GM18502 (cell line): Measurements from ENCODE around the gene FGD4.
"Not testable (repeated sequence)": the region's sequence is repeated elsewhere in the genome, so short reads cannot be mapped to it uniquely, and the experiment has no call there.

Experiments used
- ATAC-seq: cut with Tn5 transposase; IDR thresholded peaks from one replicate; pipeline ENCODE4 v1.9.1; 2021; ENCODE audit warnings: mild to moderate bottlenecking; ENCODE audit not compliant: unreplicated experiment, poor library complexity

FGD4 gene

GRCh38 chr12:32512910-32513309 lies 113.6 kb downstream of the FGD4 start:
- no peak for ATAC-seq

GRCh38 chr12:32515137-32515873 lies 115.9 kb downstream of the FGD4 start:
- ATAC-seq: no peak

- no peak for ATAC-seq
These were observed 116.9 kb downstream of the FGD4 start for GRCh38 chr12:32516230-32516629.

- ATAC-seq: no peak
These were observed 118.6 kb downstream of the FGD4 start for GRCh38 chr12:32517966-32518365.

- no peak for ATAC-seq
These were observed 119.7 kb downstream of the FGD4 start for GRCh38 chr12:32519047-32519446.

GRCh38 chr12:32522331-32523221 lies 123.2 kb downstream of the FGD4 start:
- peak; percentile 83 for ATAC-seq

- ATAC-seq: not testable (repeated sequence)
These were observed 126.4 kb downstream of the FGD4 start for GRCh38 chr12:32525802-32526201.

- ATAC-seq: not testable (repeated sequence)
These were observed 127.0 kb downstream of the FGD4 start for GRCh38 chr12:32526343-32526742.

GRCh38 chr12:32532422-32532821 lies 133.1 kb downstream of the FGD4 start:
- ATAC-seq: no peak

- no peak for ATAC-seq
These were observed 133.6 kb downstream of the FGD4 start for GRCh38 chr12:32532951-32533350.

- not testable (repeated sequence) for ATAC-seq
These were observed 134.1 kb downstream of the FGD4 start for GRCh38 chr12:32533506-32533905.

GRCh38 chr12:32533971-32534590 lies 134.7 kb downstream of the FGD4 start:
- ATAC-seq: peak; percentile 60

- ATAC-seq: no peak
These were observed 135.3 kb downstream of the FGD4 start for GRCh38 chr12:32534698-32535097.

- no peak for ATAC-seq
These were observed 136.1 kb downstream of the FGD4 start for GRCh38 chr12:32535288-32535999.

GRCh38 chr12:32536000-32536345 lies 136.6 kb downstream of the FGD4 start:
- ATAC-seq: no peak

GRCh38 chr12:32541754-32542374 lies 142.5 kb downstream of the FGD4 start:
- no peak for ATAC-seq

- ATAC-seq: no peak
These were observed 143.3 kb downstream of the FGD4 start for GRCh38 chr12:32542428-32543229.

- no peak for ATAC-seq
These were observed 145.5 kb downstream of the FGD4 start for GRCh38 chr12:32544893-32545292.

- ATAC-seq: no peak
These were observed 146.1 kb downstream of the FGD4 start for GRCh38 chr12:32545413-32545980.
